Right atrium auricular region (tissue), 2 donors: Measurements from ENCODE around the gene TAGLN2. TPM values are rescaled to one million over a fixed set of nuclear protein-coding genes. Genes with fewer than 3 reads are reported as not detected.

Experiments used
- DNase-seq: peaks from one replicate; pipeline ENCODE4 v3.0.0-alpha.2; 2019; ENCODE audit warnings: low spot score
- H3K27ac ChIP-seq, 2 donors: fragments of 200-600 bp; sonication (generic); 1 replicate in 1 of 2; 2 replicates in 1 of 2; pipeline ENCODE4 v1.5.1; 2016 to 2019
- H3K27me3 ChIP-seq, 2 donors: fragments of 200-600 bp; sonication (generic); one replicate each; pipeline versions ENCODE4 v1.5.1 to v1.6.0; 2017 to 2019
- H3K36me3 ChIP-seq: fragments of 200-600 bp; sonication (generic); one replicate; pipeline ENCODE4 v1.5.1; 2016
- H3K4me1 ChIP-seq, 2 donors: fragments of 200-600 bp; sonication (generic); one replicate each; pipeline versions ENCODE4 v1.5.1 to v1.6.0; 2017 to 2019
- H3K4me3 ChIP-seq, 2 donors: fragments of 200-600 bp; sonication (generic); 1 replicate in 1 of 2; 2 replicates in 1 of 2; pipeline ENCODE4 v1.5.1; 2017 to 2019; ENCODE audit warnings: mild to moderate bottlenecking in 1 of 2, moderate library complexity in 1 of 2
- H3K9me3 ChIP-seq, 2 donors: fragments of 200-600 bp; sonication (generic); one replicate each; pipeline ENCODE4 v1.5.1; 2019
- CTCF ChIP-seq, 2 donors: fragments of 200-600 bp; sonication (generic); IDR thresholded peaks; one replicate each; pipeline ENCODE4 v1.5.1; 2019; ENCODE audit warnings: antibody characterized with exemption in 2 of 2
- total RNA-seq, 2 donors: library from RNA; depleted of rRNA; stranded (reverse); fragments of >200 nt; gene quantifications; one replicate each; pipeline ENCODE4 v1.1.0, GENCODE V29; 2016

TAGLN2 gene
- total RNA-seq, 2 donors from 2014 or later, result 124 to 235 TPM

DNA sequence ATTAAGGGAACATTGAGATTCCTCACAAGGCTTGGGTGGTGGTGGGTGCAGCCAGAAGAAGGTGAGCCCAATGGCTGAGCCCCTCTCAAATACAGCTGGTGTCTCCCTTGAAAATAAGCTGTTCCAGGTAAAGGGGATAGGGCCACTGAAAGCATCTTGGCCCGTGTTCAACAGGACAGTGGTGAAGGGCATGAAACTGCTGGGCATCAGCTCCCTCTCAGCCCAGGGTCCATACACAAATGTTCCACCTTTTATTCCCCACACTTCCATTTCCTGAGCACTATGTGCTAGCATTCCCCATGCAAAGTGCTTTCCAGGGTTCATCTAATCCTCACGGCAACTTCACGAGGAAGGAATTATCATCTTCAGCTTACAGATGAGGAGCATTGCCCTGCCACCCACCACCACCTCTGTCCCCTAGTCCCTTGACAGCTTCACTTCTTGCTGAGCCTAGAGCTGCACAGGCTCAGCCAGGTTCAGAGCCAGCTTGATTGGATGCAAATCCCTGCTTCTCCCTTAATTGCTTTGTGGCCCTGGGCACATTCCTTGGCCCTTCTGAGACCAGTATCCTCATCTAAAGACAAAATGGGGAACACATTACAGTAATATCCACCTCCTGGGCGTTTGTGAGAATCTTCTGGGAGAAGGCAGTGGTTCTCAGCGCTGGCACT is 9.6 kb downstream of the TAGLN2 start:
- Histone ChIP-seq H3K36me3 (peaks cover 39% of the 10 kb centered on the region), H3K4me1 (peaks cover 0 to 85% of the 10 kb centered on the region in 2 donors), H3K4me3 (no peak overlapping the region), H3K9me3 (no peaks in the 10 kb centered on the region), H3K27ac (peak overlapping the region; percentile 61 to 76), H3K27me3 (no peaks in the 10 kb centered on the region)
- no peak for TF ChIP-seq CTCF (IDR thresholded peaks at IDR 0.05)
- DNase-seq, result no peak

DNA sequence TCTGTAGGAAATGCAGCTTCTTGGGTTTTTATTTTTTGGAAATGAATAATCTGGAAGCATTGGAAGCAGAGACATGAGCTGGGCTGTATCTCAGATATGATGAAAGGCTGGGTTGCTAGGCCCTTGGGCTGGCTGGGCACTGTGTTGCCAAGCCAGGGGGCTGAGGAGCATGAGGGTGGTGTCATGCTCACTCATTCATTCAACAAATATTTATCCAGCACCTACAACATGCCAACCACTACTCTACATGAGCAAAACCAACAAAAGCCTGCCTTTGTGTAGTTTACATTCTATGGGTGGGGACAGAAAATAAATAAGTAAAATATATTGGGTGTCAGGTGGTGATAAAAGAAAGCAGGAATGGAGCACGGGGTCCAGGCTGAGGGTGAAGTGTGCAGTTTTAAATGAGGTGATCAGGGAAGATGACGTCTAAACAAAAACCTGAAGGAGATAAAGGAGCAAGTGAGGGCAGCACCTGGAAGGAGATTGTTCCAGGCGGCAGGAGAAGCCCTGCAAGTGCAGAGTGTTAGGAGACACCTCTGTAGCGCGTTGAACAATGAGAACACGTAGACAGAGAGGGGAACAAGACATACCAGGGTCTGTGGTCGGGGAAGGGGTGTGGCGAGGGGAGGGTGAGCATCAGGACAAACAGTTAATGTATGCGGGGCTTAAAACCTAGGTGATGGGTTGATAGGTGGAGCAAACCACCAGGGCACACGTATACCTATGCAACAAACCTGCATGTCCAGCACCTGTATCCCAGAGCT is 10.9 kb downstream of the TAGLN2 start:
- peaks cover 29% of the 10 kb centered on the region for H3K36me3 ChIP-seq
- no peaks in the 10 kb centered on the region for H3K27me3 ChIP-seq
- no peak for DNase-seq
- H3K4me1 ChIP-seq, result peaks cover 0 to 85% of the 10 kb centered on the region in 2 donors
- H3K27ac ChIP-seq, result no peak overlapping the region
- H3K9me3 ChIP-seq, result no peaks in the 10 kb centered on the region
- H3K4me3 ChIP-seq, result no peak overlapping the region
- no peak for TF ChIP-seq CTCF (IDR thresholded peaks at IDR 0.05)

GRCh38 chr1:159913451-159914192 is 11.7 kb downstream of the TAGLN2 start:
- Histone ChIP-seq H3K27ac (no peak overlapping the region), H3K9me3 (no peaks in the 10 kb centered on the region), H3K4me3 (no peak overlapping the region), H3K36me3 (peaks cover 21% of the 10 kb centered on the region), H3K27me3 (no peaks in the 10 kb centered on the region), H3K4me1 (peaks cover 0 to 77% of the 10 kb centered on the region in 2 donors)
- TF ChIP-seq CTCF (IDR thresholded peaks at IDR 0.05), result no peak
- DNase-seq, result no peak

DNA sequence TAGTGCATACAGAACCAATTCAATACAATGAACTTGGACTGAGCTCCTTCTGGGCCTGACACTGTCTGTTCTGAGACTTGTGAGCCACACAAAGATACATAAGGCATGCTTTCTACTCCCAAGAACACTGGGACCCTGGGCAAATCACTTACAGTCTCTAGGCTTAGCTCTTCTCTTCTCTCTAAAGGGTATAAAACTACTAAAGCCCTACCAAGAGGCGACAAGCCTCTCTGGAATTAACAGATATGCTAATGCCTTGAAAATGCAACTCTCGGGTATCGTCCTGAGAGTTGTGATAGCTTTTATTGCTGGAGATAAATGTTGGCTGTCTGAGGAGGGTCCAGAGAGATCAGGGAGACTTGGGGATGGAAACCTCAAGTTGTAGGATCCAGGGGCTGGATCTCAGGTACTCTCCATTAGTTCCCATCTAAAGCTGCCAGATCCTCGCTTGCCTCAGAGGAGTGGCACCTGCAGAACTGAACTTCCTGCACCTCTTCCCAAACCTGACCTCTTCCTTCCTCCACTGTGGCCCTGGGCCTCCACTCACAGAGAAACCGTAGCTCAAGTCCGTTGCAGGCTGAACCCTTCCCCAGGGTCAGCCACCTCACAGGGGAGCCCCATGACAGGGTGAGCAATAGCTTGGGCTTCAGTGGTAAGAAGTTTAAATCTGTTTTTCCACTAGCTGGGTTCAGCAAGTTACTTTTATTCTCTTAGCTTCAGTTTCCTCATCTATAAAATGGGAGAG is 13.8 kb downstream of the TAGLN2 start:
- Histone ChIP-seq H3K36me3 (peaks cover 4% of the 10 kb centered on the region), H3K27me3 (no peaks in the 10 kb centered on the region), H3K27ac (peak overlapping the region; percentile 8 to 37), H3K4me3 (no peak overlapping the region), H3K9me3 (no peaks in the 10 kb centered on the region), H3K4me1 (peaks cover 0 to 56% of the 10 kb centered on the region in 2 donors)
- DNase-seq, result no peak
- TF ChIP-seq CTCF (IDR thresholded peaks at IDR 0.05), result no peak
